ENCODE data around the gene RHD.
"Not testable (repeated sequence)": the region's sequence is repeated elsewhere in the genome, so short reads cannot be mapped to it uniquely, and the experiment has no call there.

GRCh38 chr1:25304936-25305335 is 32.6 kb downstream of the RHD start:
- TF ChIP-seq POLR2A (IDR thresholded peaks at IDR 0.05; ENCODE audit: extremely low read depth, insufficient read length); CTCF (IDR thresholded peaks at IDR 0.05; ENCODE audit: low read depth, low read length): not testable (repeated sequence)
